Liver (tissue), 9 donors: ENCODE data around the gene CNRIP1. TPM values are rescaled to one million over a fixed set of nuclear protein-coding genes. Genes with fewer than 3 reads are reported as not detected.

Experiments used
- DNase-seq: peaks from one replicate; pipeline ENCODE4 v3.0.0-alpha.2; 2017; ENCODE audit warnings: low spot score
- H3K27ac ChIP-seq, 2 donors: one replicate each; pipeline ENCODE4 v1.7.0; 2013; ENCODE audit warnings: inconsistent platforms in 2 of 2, low read length in 2 of 2, control low read depth in 1 of 2, low read depth in 1 of 2, mild to moderate bottlenecking in 1 of 2
- H3K27me3 ChIP-seq, 4 donors: one replicate each; pipeline versions ENCODE4 v1.6.1 to v1.7.0; 2013; ENCODE audit warnings: low read length in 3 of 4, inconsistent platforms in 1 of 4, mild to moderate bottlenecking in 1 of 4, moderate library complexity in 1 of 4; ENCODE audit not compliant: control insufficient read depth in 4 of 4, insufficient read depth in 4 of 4
- H3K36me3 ChIP-seq, 4 donors: one replicate each; pipeline versions ENCODE4 v1.6.1 to v1.7.0; 2013; ENCODE audit warnings: low read length in 3 of 4, mild to moderate bottlenecking in 3 of 4, low read depth in 1 of 4, moderate library complexity in 1 of 4; ENCODE audit not compliant: control insufficient read depth in 4 of 4, insufficient read depth in 3 of 4
- H3K4me1 ChIP-seq, 4 donors: one replicate each; pipeline versions ENCODE4 v1.6.1 to v1.7.0; 2013; ENCODE audit warnings: low read length in 3 of 4, mild to moderate bottlenecking in 3 of 4, moderate library complexity in 1 of 4; ENCODE audit not compliant: control insufficient read depth in 4 of 4, insufficient read depth in 4 of 4
- H3K4me3 ChIP-seq, 3 donors: one replicate each; pipeline versions ENCODE4 v1.6.1 to v1.7.0; 2013; ENCODE audit warnings: low read length in 3 of 3, control low read depth in 1 of 3, low read depth in 1 of 3, mild to moderate bottlenecking in 1 of 3
- H3K9ac ChIP-seq, 2 donors: one replicate each; pipeline ENCODE4 v1.7.0; 2013; ENCODE audit warnings: low read length in 2 of 2, mild to moderate bottlenecking in 2 of 2, moderate library complexity in 2 of 2, control low read depth in 1 of 2, low read depth in 1 of 2
- H3K9me3 ChIP-seq, 4 donors: one replicate each; pipeline versions ENCODE4 v1.6.1 to v1.7.0; 2013; ENCODE audit warnings: low read length in 3 of 4; ENCODE audit not compliant: control insufficient read depth in 4 of 4
- CTCF ChIP-seq: fragments of 150-350 bp; IDR thresholded peaks from 2 replicates; pipeline ENCODE4 v1.5.1; 2017; ENCODE audit warnings: improper control_type of control experiment, low read depth, low read length; ENCODE audit not compliant: missing input control
- EGR1 ChIP-seq, 2 donors: IDR thresholded peaks; 2 replicates each; pipeline ENCODE4 v1.6.1; 2016 to 2018; ENCODE audit warnings: antibody characterized with exemption in 2 of 2, low read depth in 2 of 2
- FOXA1 ChIP-seq: IDR thresholded peaks from 2 replicates; pipeline ENCODE4 v1.6.1; 2016; ENCODE audit warnings: antibody characterized with exemption
- FOXA2 ChIP-seq: IDR thresholded peaks from 2 replicates; pipeline ENCODE4 v1.6.1; 2016; ENCODE audit warnings: antibody characterized with exemption
- GABPA ChIP-seq, 2 donors: IDR thresholded peaks in 1 of 2; conservative IDR thresholded peaks in 1 of 2; 2 replicates each; pipeline ENCODE4 v1.6.1; 2016; ENCODE audit warnings: antibody characterized with exemption in 2 of 2, mild to moderate bottlenecking in 1 of 2, moderate library complexity in 1 of 2
- HNF4A ChIP-seq, 2 donors: conservative IDR thresholded peaks; 2 replicates each; pipeline ENCODE4 v1.6.1; 2016; ENCODE audit warnings: antibody characterized with exemption in 2 of 2, mild to moderate bottlenecking in 2 of 2
- HNF4G ChIP-seq: IDR thresholded peaks from 2 replicates; pipeline ENCODE4 v1.6.1; 2016; ENCODE audit warnings: antibody characterized with exemption
- JUND ChIP-seq, 2 donors: IDR thresholded peaks; 2 replicates each; pipeline ENCODE4 v1.6.1; 2016; ENCODE audit warnings: antibody characterized with exemption in 2 of 2
- NR2F2 ChIP-seq: IDR thresholded peaks from 2 replicates; pipeline ENCODE4 v1.6.1; 2016; ENCODE audit warnings: antibody characterized with exemption
- RAD21 ChIP-seq, 2 donors: IDR thresholded peaks; 2 replicates each; pipeline ENCODE4 v1.6.1; 2016; ENCODE audit warnings: antibody characterized with exemption in 2 of 2, mild to moderate bottlenecking in 2 of 2
- REST ChIP-seq: IDR thresholded peaks from 2 replicates; pipeline ENCODE4 v1.6.1; 2016; ENCODE audit warnings: antibody characterized with exemption, mild to moderate bottlenecking
- RXRA ChIP-seq, 2 donors: IDR thresholded peaks; 2 replicates each; pipeline ENCODE4 v1.6.1; 2017 to 2018; ENCODE audit warnings: antibody characterized with exemption in 2 of 2, mild to moderate bottlenecking in 1 of 2
- TAF1 ChIP-seq: conservative IDR thresholded peaks from 2 replicates; pipeline ENCODE4 v1.6.1; 2016; ENCODE audit warnings: antibody characterized with exemption, mild to moderate bottlenecking
- YY1 ChIP-seq: IDR thresholded peaks from 2 replicates; pipeline ENCODE4 v1.6.1; 2016; ENCODE audit warnings: antibody characterized with exemption, mild to moderate bottlenecking
- whole genome bisulfite sequencing: extraction: QIAGEN DNeasy Blood & Tissue Kit; methylation state at CpG from one replicate; pipeline ENCODE4 v1.1.7; 2013; 5-methylcytosine and 5-hydroxymethylcytosine counted together
- polyA plus RNA-seq, 2 donors: library from polyadenylated mRNA; stranded (reverse) in 1 of 2; unstranded in 1 of 2; fragments of 200-250 nt in 1 of 2; fragments of >200 nt in 1 of 2; fragmentation: Nextera tagmentation in 1 of 2; extraction: Ambion mirVana in 1 of 2; gene quantifications; one replicate each; pipeline versions ENCODE4 v1.2.1 to v1.2.3, GENCODE V29; 2013 to 2015
- total RNA-seq, 2 donors: library from RNA; depleted of rRNA; stranded (reverse); fragments of >200 nt; gene quantifications; one replicate each; pipeline ENCODE4 v1.2.3, GENCODE V29; 2014
- TF ChIP-seq, protein P1 (sequence below): IDR thresholded peaks from 2 replicates; pipeline ENCODE4 v1.6.1; 2016; ENCODE audit warnings: antibody characterized with exemption
- TF ChIP-seq, protein P2 (sequence below): IDR thresholded peaks from 2 replicates; pipeline ENCODE4 v1.6.1; 2016; ENCODE audit warnings: antibody characterized with exemption
- donor health status: healthy.
- donor health status: healthy.
- donor health status: healthy.
- donor health status: healthy.
- donor health status: healthy.

CNRIP1 gene
- total and polyA plus RNA-seq, 4 donors = 2.8 to 26.4 (median 3.1) TPM

DNA sequence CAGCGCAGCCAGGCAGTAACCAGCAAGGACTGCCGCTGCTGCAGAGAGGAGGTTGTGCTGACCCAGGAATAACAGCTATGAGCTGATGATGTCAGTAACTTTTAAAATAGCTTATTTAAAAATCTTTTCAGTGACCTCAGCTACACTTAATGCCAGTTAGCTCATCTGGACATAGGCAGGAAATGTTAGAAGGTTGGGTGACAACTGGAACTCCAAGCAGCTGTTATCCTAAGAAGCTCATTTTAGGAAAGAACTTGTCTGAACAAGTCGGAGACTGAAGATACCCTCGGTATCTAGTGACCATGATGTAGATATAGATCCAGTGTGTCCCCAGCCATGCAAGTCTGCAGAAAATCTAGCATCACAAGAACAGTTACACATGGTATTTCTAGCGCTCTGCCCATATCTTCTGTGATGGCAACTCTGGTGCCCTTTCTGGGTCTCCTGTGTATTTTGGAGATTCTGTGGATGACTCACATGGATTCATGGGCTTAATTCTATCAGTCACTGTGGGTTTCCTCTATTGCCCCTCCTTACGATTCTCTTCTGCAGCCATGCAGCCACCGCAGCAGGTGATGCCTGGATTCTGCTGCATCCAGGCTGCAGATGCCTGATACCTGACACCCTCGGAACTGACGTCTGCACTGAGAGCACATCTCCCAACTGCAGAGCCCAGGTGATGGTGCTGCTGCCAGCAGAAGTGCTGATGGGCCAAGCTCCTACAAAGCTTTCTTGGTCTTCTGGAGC is 25.6 kb upstream of the CNRIP1 start:
- DNase-seq = no peak
- Histone ChIP-seq H3K9me3 (no peaks in the 10 kb centered on the region), H3K36me3 (no peaks in the 10 kb centered on the region), H3K27me3 (peaks cover 0 to 8% (median 0%) of the 10 kb centered on the region in 4 donors), H3K4me3 (no peak overlapping the region), H3K9ac (no peak overlapping the region), H3K4me1 (no peaks in the 10 kb centered on the region), H3K27ac (no peak overlapping the region)
- TF ChIP-seq RAD21 (IDR thresholded peaks at IDR 0.05) (no peak), REST (no peak), JUND (IDR thresholded peaks at IDR 0.05) (no peak), RXRA (IDR thresholded peaks at IDR 0.05) (no peak), YY1 (no peak), HNF4A (conservative IDR thresholded peaks at IDR 0.05) (no peak), NR2F2 (no peak), FOXA2 (no peak), CTCF (no peak)
- TF ChIP-seq, protein P1, sequence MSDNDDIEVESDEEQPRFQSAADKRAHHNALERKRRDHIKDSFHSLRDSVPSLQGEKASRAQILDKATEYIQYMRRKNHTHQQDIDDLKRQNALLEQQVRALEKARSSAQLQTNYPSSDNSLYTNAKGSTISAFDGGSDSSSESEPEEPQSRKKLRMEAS = no peak
- TF ChIP-seq, protein P2, sequence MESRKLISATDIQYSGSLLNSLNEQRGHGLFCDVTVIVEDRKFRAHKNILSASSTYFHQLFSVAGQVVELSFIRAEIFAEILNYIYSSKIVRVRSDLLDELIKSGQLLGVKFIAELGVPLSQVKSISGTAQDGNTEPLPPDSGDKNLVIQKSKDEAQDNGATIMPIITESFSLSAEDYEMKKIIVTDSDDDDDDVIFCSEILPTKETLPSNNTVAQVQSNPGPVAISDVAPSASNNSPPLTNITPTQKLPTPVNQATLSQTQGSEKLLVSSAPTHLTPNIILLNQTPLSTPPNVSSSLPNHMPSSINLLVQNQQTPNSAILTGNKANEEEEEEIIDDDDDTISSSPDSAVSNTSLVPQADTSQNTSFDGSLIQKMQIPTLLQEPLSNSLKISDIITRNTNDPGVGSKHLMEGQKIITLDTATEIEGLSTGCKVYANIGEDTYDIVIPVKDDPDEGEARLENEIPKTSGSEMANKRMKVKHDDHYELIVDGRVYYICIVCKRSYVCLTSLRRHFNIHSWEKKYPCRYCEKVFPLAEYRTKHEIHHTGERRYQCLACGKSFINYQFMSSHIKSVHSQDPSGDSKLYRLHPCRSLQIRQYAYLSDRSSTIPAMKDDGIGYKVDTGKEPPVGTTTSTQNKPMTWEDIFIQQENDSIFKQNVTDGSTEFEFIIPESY = no peak
- WGBS = 76% methylated on average over 9 of the region's 9 CpGs

GRCh38 chr2:68344031-68344430 is 24.3 kb upstream of the CNRIP1 start:
- Histone ChIP-seq H3K27ac (no peak overlapping the region), H3K27me3 (peaks cover 0 to 10% (median 0%) of the 10 kb centered on the region in 4 donors), H3K4me1 (no peaks in the 10 kb centered on the region), H3K36me3 (no peaks in the 10 kb centered on the region), H3K9me3 (no peaks in the 10 kb centered on the region), H3K4me3 (no peak overlapping the region), H3K9ac (no peak overlapping the region)
- WGBS = 77% methylated on average over 1 of the region's 1 CpG
- DNase-seq = no peak
- TF ChIP-seq HNF4A (conservative IDR thresholded peaks at IDR 0.05) = no peak
- no peak for TF ChIP-seq CTCF
- TF ChIP-seq TAF1 = no peak
- no peak for TF ChIP-seq EGR1 (IDR thresholded peaks at IDR 0.05; ENCODE audit: low read depth in 2 of 2)
- TF ChIP-seq FOXA1 = no peak
- TF ChIP-seq HNF4G = no peak
- TF ChIP-seq RAD21 (IDR thresholded peaks at IDR 0.05) = no peak
- no peak for TF ChIP-seq YY1
- no peak for TF ChIP-seq REST
- TF ChIP-seq GABPA (IDR thresholded peaks at IDR 0.05 in 1 of 2, conservative IDR thresholded peaks at IDR 0.05 in 1 of 2) = no peak
- TF ChIP-seq JUND (IDR thresholded peaks at IDR 0.05) = no peak
